SK-N-SH (cell line): ENCODE results near the gene DNMT3A. TPM values are rescaled to one million over a fixed set of nuclear protein-coding genes. Genes with fewer than 3 reads are reported as not detected.

Experiments
- CTCF ChIA-PET: fragments of 300-600, 350-600 bp; formaldehyde crosslinking; extraction: SDS; loops from one replicate; lab custom pipeline; 2021; lab: Yijun Ruan, JAX
- POLR2A ChIA-PET: fragments of 350-600 bp; sonication (Branson Sonifier 250); formaldehyde crosslinking; extraction: SDS; loops from one replicate; lab custom pipeline; 2020; ENCODE audit warnings: antibody characterized with exemption, inconsistent platforms; lab: Yijun Ruan, JAX
- DNase-seq: peaks from one replicate; pipeline ENCODE4 v3.0.0; 2012
- H2AFZ ChIP-seq: fragments of 200-600 bp; sonication (generic); 2 replicates; pipeline ENCODE4 v1.8.1; 2016; ENCODE audit warnings: antibody characterized with exemption, mild to moderate bottlenecking, low read depth
- H3F3A ChIP-seq: fragments of 200-600 bp; sonication (generic); replicated peaks from 2 replicates; pipeline ENCODE3; 2016; ENCODE audit warnings: antibody characterized with exemption, mild to moderate bottlenecking; ENCODE audit not compliant: insufficient read depth
- H3K27ac ChIP-seq, 2 experiments: fragments of 200-500 bp in 1 of 2; fragments of 200-600 bp in 1 of 2; sonication (Bioruptor generic) in 1 of 2; sonication (generic), shearing (Covaris generic) in 1 of 2; 2 replicates each; pipeline versions ENCODE4 v1.5.1 to v1.6.1; 2014 to 2016; ENCODE audit warnings: low read depth in 2 of 2, inconsistent platforms in 1 of 2, low read length in 1 of 2, mild to moderate bottlenecking in 1 of 2, mixed read lengths in 1 of 2
- H3K27me3 ChIP-seq: fragments of 200-600 bp; sonication (generic), shearing (Covaris generic); 2 replicates; pipeline ENCODE4 v1.6.1; 2016; ENCODE audit warnings: mixed run types; ENCODE audit not compliant: insufficient read depth
- H3K36me3 ChIP-seq, 2 experiments: fragments of 200-500 bp in 1 of 2; fragments of 200-600 bp in 1 of 2; sonication (Bioruptor generic) in 1 of 2; sonication (generic) in 1 of 2; replicated peaks in 1 of 2; 2 replicates each; pipeline versions ENCODE3 to v1.5.1; 2014 to 2016; ENCODE audit warnings: low read length in 1 of 2, mild to moderate bottlenecking in 1 of 2; ENCODE audit not compliant: insufficient read depth in 2 of 2, control insufficient read depth in 1 of 2
- H3K4me1 ChIP-seq, 2 experiments: fragments of 200-500 bp in 1 of 2; fragments of 200-600 bp in 1 of 2; sonication (Bioruptor generic) in 1 of 2; sonication (generic), shearing (Covaris generic) in 1 of 2; 2 replicates each; pipeline versions ENCODE4 v1.5.1 to v1.6.1; 2014 to 2016; ENCODE audit warnings: low read depth in 1 of 2, low read length in 1 of 2, mixed run types in 1 of 2; ENCODE audit not compliant: insufficient read depth in 2 of 2, control insufficient read depth in 1 of 2
- H3K4me2 ChIP-seq: fragments of 200-600 bp; sonication (generic), shearing (Covaris generic); 2 replicates; pipeline ENCODE4 v1.6.1; 2017; ENCODE audit warnings: mixed run types
- H3K4me3 ChIP-seq, 2 experiments: fragments of 200-500 bp in 1 of 2; fragments of 200-600 bp in 1 of 2; sonication (Bioruptor generic) in 1 of 2; sonication (generic), shearing (Covaris generic) in 1 of 2; 2 replicates each; pipeline versions ENCODE4 v1.5.1 to v1.8.1; 2014 to 2016; ENCODE audit warnings: low read depth in 2 of 2, inconsistent platforms in 1 of 2, low read length in 1 of 2, mild to moderate bottlenecking in 1 of 2, mixed read lengths in 1 of 2, moderate library complexity in 1 of 2
- H3K79me2 ChIP-seq: fragments of 200-600 bp; sonication (generic); 2 replicates; pipeline ENCODE4 v1.8.1; 2017; ENCODE audit warnings: mild to moderate bottlenecking; ENCODE audit not compliant: insufficient read depth
- H3K9ac ChIP-seq: fragments of 200-600 bp; sonication (generic); 2 replicates; pipeline ENCODE4 v1.6.1; 2017; ENCODE audit warnings: mixed run types
- H3K9me2 ChIP-seq: fragments of 200-600 bp; sonication (generic); 2 replicates; pipeline ENCODE4 v1.6.1; 2017; ENCODE audit warnings: mixed run types
- H3K9me3 ChIP-seq: fragments of 200-600 bp; sonication (generic); 2 replicates; pipeline ENCODE4 v1.6.1; 2017; ENCODE audit warnings: mixed run types, mild to moderate bottlenecking, moderate library complexity
- H4K20me1 ChIP-seq: fragments of 200-600 bp; sonication (generic); 2 replicates; pipeline ENCODE4 v1.6.1; 2017; ENCODE audit warnings: mild to moderate bottlenecking, mixed run types; ENCODE audit not compliant: insufficient read depth
- CHD2 ChIP-seq: fragments of 150-350 bp; IDR thresholded peaks from 2 replicates; pipeline ENCODE4 v1.6.1; 2018; ENCODE audit warnings: low read length; ENCODE audit not compliant: partially characterized antibody
- EP300 ChIP-seq, 2 experiments: IDR thresholded peaks; 2 replicates each; pipeline versions ENCODE4 v1.4.0 to v1.6.1; 2012; ENCODE audit warnings: borderline replicate concordance in 1 of 2, low read depth in 1 of 2, low read length in 1 of 2
- FOXM1 ChIP-seq: IDR thresholded peaks from 2 replicates; pipeline ENCODE4 v1.4.0; 2012; ENCODE audit warnings: low read depth, mild to moderate bottlenecking
- JUND ChIP-seq: IDR thresholded peaks from 2 replicates; pipeline ENCODE4 v1.4.0; 2012
- NFIC ChIP-seq: IDR thresholded peaks from 2 replicates; pipeline ENCODE4 v1.4.0; 2012; ENCODE audit warnings: borderline replicate concordance
- NRF1 ChIP-seq: IDR thresholded peaks from 2 replicates; pipeline ENCODE4 v1.6.1; 2012; ENCODE audit warnings: low read depth, mild to moderate bottlenecking, low read length
- RXRA ChIP-seq: IDR thresholded peaks from 2 replicates; pipeline ENCODE4 v1.4.0; 2012; ENCODE audit warnings: low read depth, mild to moderate bottlenecking, borderline replicate concordance
- SIN3A ChIP-seq: IDR thresholded peaks from 2 replicates; pipeline ENCODE4 v1.6.1; 2012; ENCODE audit warnings: low read depth, mild to moderate bottlenecking, low read length, moderate library complexity, borderline replicate concordance
- TAF1 ChIP-seq: IDR thresholded peaks from 2 replicates; pipeline ENCODE4 v1.6.1; 2012; ENCODE audit warnings: low read depth, mild to moderate bottlenecking, low read length, moderate library complexity, borderline replicate concordance
- TCF12 ChIP-seq: IDR thresholded peaks from 2 replicates; pipeline ENCODE4 v1.4.0; 2012
- YY1 ChIP-seq: IDR thresholded peaks from 2 replicates; pipeline ENCODE4 v1.4.0; 2012; ENCODE audit warnings: low read depth, mild to moderate bottlenecking
- WGBS: methylation state at CpG from one replicate; pipeline ENCODE4 v1.1.6; 2017; ENCODE audit warnings: low lambda C conversion rate; 5-methylcytosine and 5-hydroxymethylcytosine counted together
- polyA plus RNA-seq, 3 experiments: library from polyadenylated mRNA; depleted of rRNA; stranded (reverse); fragments of >200 nt; gene quantifications; 2 replicates each; pipeline ENCODE4 v1.2.3, GENCODE V29; 2012
- TF ChIP-seq, protein P1 (sequence below): IDR thresholded peaks from 2 replicates; pipeline ENCODE4 v1.4.0; 2012; ENCODE audit warnings: low read depth
- TF ChIP-seq, protein P2 (sequence below): fragments of 200-600 bp; sonication (generic); IDR thresholded peaks from 2 replicates; pipeline ENCODE4 v1.6.1; 2017; ENCODE audit warnings: antibody characterized with exemption, mild to moderate bottlenecking, moderate library complexity

The DNMT3A gene
- polyA plus RNA-seq, 1 of the 3 experiments (the other 2 are of a cell fraction) = 5.6 TPM

DNA sequence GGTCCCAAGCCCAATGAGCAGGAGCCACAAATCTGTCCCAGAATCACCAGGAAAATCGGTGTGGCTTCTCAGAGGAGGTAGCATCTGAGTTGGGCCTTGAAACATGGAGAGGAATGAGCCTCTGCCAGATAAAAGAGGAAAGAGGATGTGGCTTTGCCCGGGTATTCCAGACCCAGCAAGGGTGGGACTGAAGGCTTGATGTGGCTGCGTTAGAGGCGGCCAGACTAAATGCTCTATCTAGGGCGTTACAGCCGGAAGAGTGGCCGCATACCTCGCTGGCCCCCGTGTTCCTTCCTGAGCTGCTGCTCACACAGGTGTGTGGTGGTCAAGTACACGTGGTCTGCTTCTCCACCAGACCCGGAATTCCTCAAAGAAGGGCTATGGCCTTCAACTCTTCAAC, 139.4 kb downstream of the DNMT3A start:
- H3K79me2 ChIP-seq = no peaks in the 10 kb centered on the region
- no peaks in the 10 kb centered on the region for H3K9me3 ChIP-seq
- H3K36me3 ChIP-seq = no peaks in the 10 kb centered on the region
- no peak overlapping the region for H3K4me2 ChIP-seq
- no peaks in the 10 kb centered on the region for H3K27me3 ChIP-seq
- no peak overlapping the region for H3K9ac ChIP-seq
- no peaks in the 10 kb centered on the region for H3F3A ChIP-seq
- H3K4me1 ChIP-seq = peaks cover 0 to 7% of the 10 kb centered on the region in 2 experiments; a peak in 1 of 4 replicates
- TF ChIP-seq NFIC = no peak
- no peak for TF ChIP-seq CHD2
- H3K27ac ChIP-seq = no peak overlapping the region
- no peak overlapping the region for H2AFZ ChIP-seq
- ChIA-PET CTCF (interaction anchor here (1.0 kb wide), 1 partner anchor 27 kb away, joined by 4 read pairs; no protein-coding TSS in a partner anchor), POLR2A (interaction anchor here (0.6 kb wide), 1 partner anchor 15 kb away, joined by 3 read pairs; no protein-coding TSS in a partner anchor)
- WGBS = 89% methylated on average over 11 of the region's 11 CpGs
- DNase-seq = no peak
- no peaks in the 10 kb centered on the region for H3K9me2 ChIP-seq
- H3K4me3 ChIP-seq = no peak overlapping the region
- H4K20me1 ChIP-seq = no peaks in the 10 kb centered on the region

GRCh38 chr2:25201794-25202193, 139.9 kb downstream of the DNMT3A start:
- Histone ChIP-seq H3F3A (no peaks in the 10 kb centered on the region), H3K4me2 (no peak overlapping the region), H3K4me3 (no peak overlapping the region), H3K9ac (no peak overlapping the region), H2AFZ (no peak overlapping the region), H3K79me2 (no peaks in the 10 kb centered on the region), H3K27ac (no peak overlapping the region)
- CTCF ChIA-PET = interaction anchor here (1.0 to 1.3 kb wide), 2 partner anchors 26 to 226 kb away, joined by 4 read pairs; no protein-coding TSS in a partner anchor
- TF ChIP-seq, protein P1, sequence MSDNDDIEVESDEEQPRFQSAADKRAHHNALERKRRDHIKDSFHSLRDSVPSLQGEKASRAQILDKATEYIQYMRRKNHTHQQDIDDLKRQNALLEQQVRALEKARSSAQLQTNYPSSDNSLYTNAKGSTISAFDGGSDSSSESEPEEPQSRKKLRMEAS = no peak
- TF ChIP-seq FOXM1 = no peak
- TF ChIP-seq RXRA = no peak
- TF ChIP-seq NRF1 = no peak
- TF ChIP-seq SIN3A = no peak
- TF ChIP-seq EP300 (IDR thresholded peaks at IDR 0.05; ENCODE audit: borderline replicate concordance in 1 of 2, low read depth in 1 of 2, low read length in 1 of 2) = no peak
- no peak for TF ChIP-seq YY1
- no peak for TF ChIP-seq TAF1
- TF ChIP-seq, all 33 proteins: peak for 0
- H3K27me3 ChIP-seq = no peaks in the 10 kb centered on the region
- no peaks in the 10 kb centered on the region for H3K36me3 ChIP-seq
- H3K9me2 ChIP-seq = no peaks in the 10 kb centered on the region
- H4K20me1 ChIP-seq = no peaks in the 10 kb centered on the region
- H3K9me3 ChIP-seq = no peaks in the 10 kb centered on the region
- POLR2A ChIA-PET = interaction anchor here (0.6 kb wide), 1 partner anchor 15 kb away, joined by 3 read pairs; no protein-coding TSS in a partner anchor
- H3K4me1 ChIP-seq = peaks cover 0 to 8% of the 10 kb centered on the region in 2 experiments; a peak in 1 of 4 replicates
- 91% methylated on average over 7 of the region's 7 CpGs for WGBS
- no peak for DNase-seq

- no peaks in the 10 kb centered on the region for H3K36me3 ChIP-seq
These were observed 140.5 kb downstream of the DNMT3A start for GRCh38 chr2:25201265-25201664.

More at GRCh38 chr2:25201265-25201664, 140.5 kb downstream of the DNMT3A start:
- Histone ChIP-seq H3K9ac (no peak overlapping the region), H3K9me2 (no peaks in the 10 kb centered on the region), H2AFZ (no peak overlapping the region), H3K4me2 (no peak overlapping the region), H3K27ac (no peak overlapping the region), H3K79me2 (no peaks in the 10 kb centered on the region), H3K9me3 (no peaks in the 10 kb centered on the region), H3K27me3 (no peaks in the 10 kb centered on the region), H3K4me1 (peaks cover 0 to 8% of the 10 kb centered on the region in 2 experiments; a peak in 1 of 4 replicates), H3K4me3 (no peak overlapping the region), H3F3A (no peaks in the 10 kb centered on the region), H4K20me1 (no peaks in the 10 kb centered on the region)
- ChIA-PET CTCF (interaction anchor here (1.0 to 1.6 kb wide), 4 partner anchors 11 to 226 kb away, joined by 4 read pairs; no protein-coding TSS in a partner anchor), POLR2A (no interaction called here)
- 83% methylated on average over 6 of the region's 6 CpGs for WGBS
- no peak for DNase-seq
- TF ChIP-seq EP300 (IDR thresholded peaks at IDR 0.05; ENCODE audit: borderline replicate concordance in 1 of 2, low read depth in 1 of 2, low read length in 1 of 2) (no peak), JUND (no peak), YY1 (no peak), TCF12 (no peak), TAF1 (no peak)
- TF ChIP-seq, protein P2, sequence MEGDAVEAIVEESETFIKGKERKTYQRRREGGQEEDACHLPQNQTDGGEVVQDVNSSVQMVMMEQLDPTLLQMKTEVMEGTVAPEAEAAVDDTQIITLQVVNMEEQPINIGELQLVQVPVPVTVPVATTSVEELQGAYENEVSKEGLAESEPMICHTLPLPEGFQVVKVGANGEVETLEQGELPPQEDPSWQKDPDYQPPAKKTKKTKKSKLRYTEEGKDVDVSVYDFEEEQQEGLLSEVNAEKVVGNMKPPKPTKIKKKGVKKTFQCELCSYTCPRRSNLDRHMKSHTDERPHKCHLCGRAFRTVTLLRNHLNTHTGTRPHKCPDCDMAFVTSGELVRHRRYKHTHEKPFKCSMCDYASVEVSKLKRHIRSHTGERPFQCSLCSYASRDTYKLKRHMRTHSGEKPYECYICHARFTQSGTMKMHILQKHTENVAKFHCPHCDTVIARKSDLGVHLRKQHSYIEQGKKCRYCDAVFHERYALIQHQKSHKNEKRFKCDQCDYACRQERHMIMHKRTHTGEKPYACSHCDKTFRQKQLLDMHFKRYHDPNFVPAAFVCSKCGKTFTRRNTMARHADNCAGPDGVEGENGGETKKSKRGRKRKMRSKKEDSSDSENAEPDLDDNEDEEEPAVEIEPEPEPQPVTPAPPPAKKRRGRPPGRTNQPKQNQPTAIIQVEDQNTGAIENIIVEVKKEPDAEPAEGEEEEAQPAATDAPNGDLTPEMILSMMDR = peak; percentile 39
